Ishikawa (cell line): Measurements from ENCODE around the gene EIF3A.

Experiments used
- CEBPB ChIP-seq: IDR thresholded peaks from 2 replicates; pipeline ENCODE4 v1.6.1; 2012
- CREB1 ChIP-seq: IDR thresholded peaks from 2 replicates; pipeline ENCODE4 v1.6.1; 2012; ENCODE audit warnings: low read depth
- EGR1 ChIP-seq: IDR thresholded peaks from 2 replicates; pipeline ENCODE4 v1.6.1; 2012
- EP300 ChIP-seq: IDR thresholded peaks from 2 replicates; pipeline ENCODE4 v1.6.1; 2012; ENCODE audit warnings: borderline replicate concordance
- FOXM1 ChIP-seq: IDR thresholded peaks from 2 replicates; pipeline ENCODE4 v1.6.1; 2012; ENCODE audit warnings: low read depth, borderline replicate concordance
- NFIC ChIP-seq: IDR thresholded peaks from 2 replicates; pipeline ENCODE4 v1.6.1; 2012
- RAD21 ChIP-seq: IDR thresholded peaks from 2 replicates; pipeline ENCODE4 v1.6.1; 2012; ENCODE audit warnings: low read depth
- TAF1 ChIP-seq: IDR thresholded peaks from 2 replicates; pipeline ENCODE4 v1.6.1; 2012; ENCODE audit warnings: low read depth, mild to moderate bottlenecking
- TCF12 ChIP-seq: IDR thresholded peaks from 2 replicates; pipeline ENCODE4 v1.6.1; 2012; ENCODE audit warnings: low read depth
- TEAD4 ChIP-seq: IDR thresholded peaks from 2 replicates; pipeline ENCODE4 v1.6.1; 2012
- YY1 ChIP-seq: IDR thresholded peaks from 2 replicates; pipeline ENCODE4 v1.6.1; 2012; ENCODE audit warnings: low read depth
- ZBTB7A ChIP-seq: IDR thresholded peaks from 2 replicates; pipeline ENCODE4 v1.6.1; 2012; ENCODE audit warnings: low read depth
- TF ChIP-seq, protein P1 (sequence below): IDR thresholded peaks from 2 replicates; pipeline ENCODE4 v1.6.1; 2012
- TF ChIP-seq, protein P2 (sequence below): IDR thresholded peaks from 2 replicates; pipeline ENCODE4 v1.6.1; 2012
- TF ChIP-seq, protein P3 (sequence below): IDR thresholded peaks from 2 replicates; pipeline ENCODE4 v1.6.1; 2012; ENCODE audit warnings: low read depth, mild to moderate bottlenecking

Gene EIF3A

DNA sequence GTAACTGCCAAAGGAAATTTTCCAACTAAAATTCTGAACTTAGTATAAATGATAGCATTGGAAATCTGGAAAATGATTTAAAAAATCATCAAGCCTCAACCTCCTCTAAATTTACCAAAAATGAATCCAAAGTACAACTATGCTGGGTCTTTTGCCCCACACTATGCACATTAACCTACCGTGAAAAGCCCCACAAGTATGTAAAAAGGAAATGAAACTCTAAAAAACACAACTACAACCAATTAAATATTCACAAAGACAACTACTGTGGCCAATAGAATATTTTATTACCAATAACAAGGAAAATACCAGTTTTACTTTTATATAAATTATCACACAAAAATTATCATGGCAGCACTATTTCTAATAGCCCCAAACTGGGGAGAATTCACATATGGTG is 19.3 kb downstream of the EIF3A start:
- TF ChIP-seq FOXM1 (no peak), TEAD4 (no peak), YY1 (no peak), RAD21 (no peak), CREB1 (no peak), EGR1 (no peak), EP300 (no peak), TAF1 (no peak), CEBPB (no peak), NFIC (no peak), ZBTB7A (no peak), TCF12 (no peak)
- TF ChIP-seq, protein P1, sequence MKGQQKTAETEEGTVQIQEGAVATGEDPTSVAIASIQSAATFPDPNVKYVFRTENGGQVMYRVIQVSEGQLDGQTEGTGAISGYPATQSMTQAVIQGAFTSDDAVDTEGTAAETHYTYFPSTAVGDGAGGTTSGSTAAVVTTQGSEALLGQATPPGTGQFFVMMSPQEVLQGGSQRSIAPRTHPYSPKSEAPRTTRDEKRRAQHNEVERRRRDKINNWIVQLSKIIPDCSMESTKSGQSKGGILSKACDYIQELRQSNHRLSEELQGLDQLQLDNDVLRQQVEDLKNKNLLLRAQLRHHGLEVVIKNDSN, result no peak
- TF ChIP-seq, protein P2, sequence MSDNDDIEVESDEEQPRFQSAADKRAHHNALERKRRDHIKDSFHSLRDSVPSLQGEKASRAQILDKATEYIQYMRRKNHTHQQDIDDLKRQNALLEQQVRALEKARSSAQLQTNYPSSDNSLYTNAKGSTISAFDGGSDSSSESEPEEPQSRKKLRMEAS, result no peak
- TF ChIP-seq, protein P3, sequence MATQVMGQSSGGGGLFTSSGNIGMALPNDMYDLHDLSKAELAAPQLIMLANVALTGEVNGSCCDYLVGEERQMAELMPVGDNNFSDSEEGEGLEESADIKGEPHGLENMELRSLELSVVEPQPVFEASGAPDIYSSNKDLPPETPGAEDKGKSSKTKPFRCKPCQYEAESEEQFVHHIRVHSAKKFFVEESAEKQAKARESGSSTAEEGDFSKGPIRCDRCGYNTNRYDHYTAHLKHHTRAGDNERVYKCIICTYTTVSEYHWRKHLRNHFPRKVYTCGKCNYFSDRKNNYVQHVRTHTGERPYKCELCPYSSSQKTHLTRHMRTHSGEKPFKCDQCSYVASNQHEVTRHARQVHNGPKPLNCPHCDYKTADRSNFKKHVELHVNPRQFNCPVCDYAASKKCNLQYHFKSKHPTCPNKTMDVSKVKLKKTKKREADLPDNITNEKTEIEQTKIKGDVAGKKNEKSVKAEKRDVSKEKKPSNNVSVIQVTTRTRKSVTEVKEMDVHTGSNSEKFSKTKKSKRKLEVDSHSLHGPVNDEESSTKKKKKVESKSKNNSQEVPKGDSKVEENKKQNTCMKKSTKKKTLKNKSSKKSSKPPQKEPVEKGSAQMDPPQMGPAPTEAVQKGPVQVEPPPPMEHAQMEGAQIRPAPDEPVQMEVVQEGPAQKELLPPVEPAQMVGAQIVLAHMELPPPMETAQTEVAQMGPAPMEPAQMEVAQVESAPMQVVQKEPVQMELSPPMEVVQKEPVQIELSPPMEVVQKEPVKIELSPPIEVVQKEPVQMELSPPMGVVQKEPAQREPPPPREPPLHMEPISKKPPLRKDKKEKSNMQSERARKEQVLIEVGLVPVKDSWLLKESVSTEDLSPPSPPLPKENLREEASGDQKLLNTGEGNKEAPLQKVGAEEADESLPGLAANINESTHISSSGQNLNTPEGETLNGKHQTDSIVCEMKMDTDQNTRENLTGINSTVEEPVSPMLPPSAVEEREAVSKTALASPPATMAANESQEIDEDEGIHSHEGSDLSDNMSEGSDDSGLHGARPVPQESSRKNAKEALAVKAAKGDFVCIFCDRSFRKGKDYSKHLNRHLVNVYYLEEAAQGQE, result no peak

DNA sequence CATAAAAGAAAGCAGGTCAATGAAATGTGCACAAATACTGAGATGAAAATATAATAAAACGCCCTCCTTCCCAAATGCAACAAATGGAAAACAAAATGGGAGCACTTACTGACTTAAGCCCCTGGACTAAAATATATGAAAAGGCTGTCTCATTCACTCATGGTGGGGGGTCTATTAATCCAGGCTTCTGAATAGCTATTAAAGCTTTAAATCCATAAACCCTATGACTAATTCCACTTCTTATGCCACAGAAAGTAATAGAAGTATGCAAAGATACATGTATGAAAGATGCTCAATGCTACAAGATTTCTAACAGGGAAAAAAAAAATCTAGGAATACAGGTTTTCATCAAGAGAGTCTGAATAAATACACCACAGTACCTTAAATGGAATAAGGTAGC is 20.5 kb downstream of the EIF3A start:
- no peak for TF ChIP-seq CEBPB
- no peak for TF ChIP-seq EP300
- no peak for TF ChIP-seq CREB1
- TF ChIP-seq, protein P2, result no peak
- no peak for TF ChIP-seq ZBTB7A
- no peak for TF ChIP-seq TEAD4
- TF ChIP-seq, protein P3, result no peak
- TF ChIP-seq TCF12, result no peak
- TF ChIP-seq, protein P1, result no peak
- TF ChIP-seq EGR1, result no peak
- TF ChIP-seq RAD21, result no peak
- TF ChIP-seq TAF1, result no peak
- no peak for TF ChIP-seq NFIC
- TF ChIP-seq YY1, result no peak
- no peak for TF ChIP-seq FOXM1

DNA sequence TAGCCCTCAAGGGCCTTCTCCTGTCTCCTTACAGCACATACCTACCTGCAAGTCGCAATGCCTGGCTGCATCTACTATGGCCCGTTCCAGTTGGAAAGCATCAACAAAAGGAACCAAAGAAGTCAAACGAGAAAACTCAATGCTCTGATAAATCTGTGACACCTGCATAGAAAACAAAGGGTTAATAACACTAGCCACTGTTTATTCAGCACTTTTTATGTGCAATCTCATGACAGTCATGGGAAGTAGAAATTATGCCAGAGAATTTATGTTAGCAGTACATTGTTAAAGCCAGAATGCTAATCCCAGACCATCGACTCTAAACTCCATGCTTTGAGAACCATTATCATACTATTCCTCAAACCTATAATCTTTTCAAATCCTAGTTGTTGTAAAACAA is 21.1 kb downstream of the EIF3A start:
- TF ChIP-seq FOXM1, result no peak
- no peak for TF ChIP-seq CEBPB
- TF ChIP-seq, protein P2, result no peak
- no peak for TF ChIP-seq TCF12

DNA sequence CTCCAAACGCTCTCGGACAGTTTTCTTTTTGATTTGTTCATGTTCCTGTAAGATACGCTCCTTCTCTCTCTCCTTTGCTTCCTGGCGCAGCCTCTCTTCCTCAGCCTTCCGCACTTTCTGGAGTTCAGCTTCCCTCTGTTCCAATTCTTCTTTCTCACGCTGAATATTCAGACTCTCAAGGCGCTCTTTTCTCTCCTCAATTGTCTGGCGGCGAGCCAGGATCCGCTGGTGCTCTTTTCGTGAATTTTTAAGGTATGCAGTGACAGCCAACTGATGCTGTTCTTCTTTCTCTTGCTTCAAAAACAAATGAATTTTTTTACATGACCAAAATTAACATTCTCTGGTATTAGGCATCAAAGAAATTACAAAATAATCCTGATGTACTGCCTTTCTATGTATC is 22.6 kb downstream of the EIF3A start:
- TF ChIP-seq NFIC (no peak), TAF1 (no peak), YY1 (no peak), CREB1 (no peak)
- TF ChIP-seq, protein P3, result no peak

DNA sequence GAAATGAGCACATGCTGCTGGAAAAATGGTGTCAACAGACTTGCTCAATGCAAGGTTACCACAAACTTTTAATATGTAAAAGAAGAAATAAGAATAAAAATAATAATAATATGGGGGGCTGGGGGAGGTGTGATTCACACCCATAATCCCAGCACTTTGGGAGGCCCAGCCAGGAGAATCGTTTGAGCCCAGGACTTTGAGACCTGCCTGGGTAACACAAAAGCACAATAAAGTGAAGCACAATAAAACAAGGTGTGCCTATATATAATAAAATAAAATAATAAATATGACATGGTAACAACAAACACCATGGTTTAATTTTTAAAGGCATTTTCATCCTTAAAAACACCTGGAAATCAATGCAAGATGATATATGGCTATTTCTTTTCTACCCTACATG is 25.1 kb downstream of the EIF3A start:
- no peak for TF ChIP-seq CREB1
